ENCODE measurements around the gene MYO16. TPM values are rescaled to one million over a fixed set of nuclear protein-coding genes. Genes with fewer than 3 reads are reported as not detected.

Gene MYO16
- total and polyA plus RNA-seq, 12 donors = 0.29 to 5.9 (median 1.4) TPM

- H3K27me3 ChIP-seq = no peaks in the 10 kb centered on the region
- 35 to 38% methylated on average over 10 of the region's 10 CpGs for WGBS, 2 donors
- H3K4me1 ChIP-seq = peaks cover 0 to 13% (median 0%) of the 10 kb centered on the region in 9 donors
- no peak for DNase-seq
- ATAC-seq = peak; percentile 55 to 83 (median 69)
- TF ChIP-seq, protein P1, sequence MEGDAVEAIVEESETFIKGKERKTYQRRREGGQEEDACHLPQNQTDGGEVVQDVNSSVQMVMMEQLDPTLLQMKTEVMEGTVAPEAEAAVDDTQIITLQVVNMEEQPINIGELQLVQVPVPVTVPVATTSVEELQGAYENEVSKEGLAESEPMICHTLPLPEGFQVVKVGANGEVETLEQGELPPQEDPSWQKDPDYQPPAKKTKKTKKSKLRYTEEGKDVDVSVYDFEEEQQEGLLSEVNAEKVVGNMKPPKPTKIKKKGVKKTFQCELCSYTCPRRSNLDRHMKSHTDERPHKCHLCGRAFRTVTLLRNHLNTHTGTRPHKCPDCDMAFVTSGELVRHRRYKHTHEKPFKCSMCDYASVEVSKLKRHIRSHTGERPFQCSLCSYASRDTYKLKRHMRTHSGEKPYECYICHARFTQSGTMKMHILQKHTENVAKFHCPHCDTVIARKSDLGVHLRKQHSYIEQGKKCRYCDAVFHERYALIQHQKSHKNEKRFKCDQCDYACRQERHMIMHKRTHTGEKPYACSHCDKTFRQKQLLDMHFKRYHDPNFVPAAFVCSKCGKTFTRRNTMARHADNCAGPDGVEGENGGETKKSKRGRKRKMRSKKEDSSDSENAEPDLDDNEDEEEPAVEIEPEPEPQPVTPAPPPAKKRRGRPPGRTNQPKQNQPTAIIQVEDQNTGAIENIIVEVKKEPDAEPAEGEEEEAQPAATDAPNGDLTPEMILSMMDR (IDR thresholded peaks at IDR 0.05) = no peak
- intact Hi-C loops (cut with DNase I) = loop anchor here in 2 of 10 donors (10.0 kb wide), 2 partner anchors 167 to 993 kb away; no protein-coding TSS in a partner anchor
- no peak overlapping the region for H3K27ac ChIP-seq
- no peak overlapping the region for H3K4me3 ChIP-seq
- no peaks in the 10 kb centered on the region for H3K9me3 ChIP-seq
- no peaks in the 10 kb centered on the region for H3K36me3 ChIP-seq
Measured at GRCh38 chr13:109131698-109132257, 502.4 kb downstream of the MYO16 start.

- DNase-seq (no peak), ATAC-seq (no peak)
- 91 to 96% methylated on average over 6 of the region's 6 CpGs for WGBS, 2 donors
- TF ChIP-seq, protein P1 (IDR thresholded peaks at IDR 0.05) = no peak
- no peaks in the 10 kb centered on the region for H3K9me3 ChIP-seq
- intact Hi-C loops (cut with DNase I) = loop anchor here in 2 of 10 donors (10.0 kb wide), 2 partner anchors 170 to 990 kb away; no protein-coding TSS in a partner anchor
- H3K27ac ChIP-seq = no peak overlapping the region
- H3K36me3 ChIP-seq = no peaks in the 10 kb centered on the region
- peaks cover 0 to 7% (median 3%) of the 10 kb centered on the region in 7 donors for H3K27me3 ChIP-seq
- peaks cover 0 to 13% (median 0%) of the 10 kb centered on the region in 9 donors for H3K4me1 ChIP-seq
- no peak overlapping the region for H3K4me3 ChIP-seq
Measured at GRCh38 chr13:109135018-109135417, 505.6 kb downstream of the MYO16 start.

GRCh38 chr13:109136873-109137272, 507.5 kb downstream of the MYO16 start:
- no peaks in the 10 kb centered on the region for H3K9me3 ChIP-seq
- no peak overlapping the region for H3K4me3 ChIP-seq
- ATAC-seq (no peak), DNase-seq (no peak)
- no peak overlapping the region for H3K27ac ChIP-seq
- no peaks in the 10 kb centered on the region for H3K36me3 ChIP-seq
- intact Hi-C loops (cut with DNase I) = loop anchor here in 2 of 10 donors (1.0 to 10.0 kb wide), 3 partner anchors 74 to 988 kb away; no protein-coding TSS in a partner anchor
- peaks cover 6 to 26% (median 22%) of the 10 kb centered on the region in 7 donors for H3K27me3 ChIP-seq
- TF ChIP-seq, protein P1 (IDR thresholded peaks at IDR 0.05) = no peak
- peaks cover 0 to 5% (median 0%) of the 10 kb centered on the region in 9 donors for H3K4me1 ChIP-seq
- WGBS, 2 donors = 80 to 83% methylated on average over 2 of the region's 2 CpGs

- DNase-seq = no peak
- intact Hi-C loops (cut with DNase I) = loop anchor here in 2 of 10 donors (10.0 kb wide), 2 partner anchors 175 to 985 kb away; no protein-coding TSS in a partner anchor
- Histone ChIP-seq H3K4me1 (no peaks in the 10 kb centered on the region), H3K36me3 (no peaks in the 10 kb centered on the region), H3K27ac (no peak overlapping the region), H3K27me3 (peaks cover 6 to 33% (median 28%) of the 10 kb centered on the region in 7 donors), H3K4me3 (no peak overlapping the region), H3K9me3 (no peaks in the 10 kb centered on the region)
- TF ChIP-seq, protein P1 (IDR thresholded peaks at IDR 0.05) = no peak
- no peak for ATAC-seq
- WGBS, 2 donors = 97% methylated on average over 9 of the region's 9 CpGs
Measured at GRCh38 chr13:109139346-109139745, 509.9 kb downstream of the MYO16 start.
